SK-N-SH (cell line): ENCODE results near the gene KLHL13.

ENCODE experiments used
- RAD21 ChIP-seq: IDR thresholded peaks from 2 replicates; pipeline ENCODE4 v1.6.1; 2012; ENCODE audit warnings: mild to moderate bottlenecking, low read length
- SIN3A ChIP-seq: IDR thresholded peaks from 2 replicates; pipeline ENCODE4 v1.6.1; 2012; ENCODE audit warnings: low read depth, mild to moderate bottlenecking, low read length, moderate library complexity, borderline replicate concordance
- TF ChIP-seq, protein P1 (sequence below): IDR thresholded peaks from 2 replicates; pipeline ENCODE4 v1.4.0; 2012; ENCODE audit warnings: low read depth
- TF ChIP-seq, protein P2 (sequence below): fragments of 200-600 bp; sonication (generic); IDR thresholded peaks from 2 replicates; pipeline ENCODE4 v1.6.1; 2017; ENCODE audit warnings: antibody characterized with exemption, mild to moderate bottlenecking, moderate library complexity
- TF ChIP-seq, protein P3 (sequence below): IDR thresholded peaks from 2 replicates; pipeline ENCODE4 v1.4.0; 2012; ENCODE audit warnings: low read depth, borderline replicate concordance
- TF ChIP-seq, protein P4 (sequence below): IDR thresholded peaks from 2 replicates; pipeline ENCODE4 v1.4.0; 2012; ENCODE audit warnings: low read depth, borderline replicate concordance

DNA sequence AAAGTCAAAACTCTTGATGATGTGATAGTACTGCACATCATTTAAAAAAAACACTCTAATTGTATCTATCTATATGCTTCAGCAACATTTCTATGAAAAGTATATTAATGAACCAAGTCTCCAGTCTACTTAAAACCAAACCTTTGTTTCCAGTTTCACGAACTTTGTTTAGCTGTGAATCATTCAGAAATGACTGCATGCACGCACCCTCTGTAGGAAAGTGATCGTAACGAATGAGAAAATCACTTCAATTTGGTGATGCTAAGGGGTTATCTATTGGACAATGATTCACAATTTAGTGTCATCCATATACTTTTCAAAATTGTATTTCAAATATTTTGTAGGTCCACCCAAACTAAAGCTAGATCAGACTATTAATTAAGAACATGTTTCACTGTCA, 157.6 kb downstream of the KLHL13 start:
- TF ChIP-seq, protein P1, sequence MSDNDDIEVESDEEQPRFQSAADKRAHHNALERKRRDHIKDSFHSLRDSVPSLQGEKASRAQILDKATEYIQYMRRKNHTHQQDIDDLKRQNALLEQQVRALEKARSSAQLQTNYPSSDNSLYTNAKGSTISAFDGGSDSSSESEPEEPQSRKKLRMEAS = no peak
- TF ChIP-seq, protein P2, sequence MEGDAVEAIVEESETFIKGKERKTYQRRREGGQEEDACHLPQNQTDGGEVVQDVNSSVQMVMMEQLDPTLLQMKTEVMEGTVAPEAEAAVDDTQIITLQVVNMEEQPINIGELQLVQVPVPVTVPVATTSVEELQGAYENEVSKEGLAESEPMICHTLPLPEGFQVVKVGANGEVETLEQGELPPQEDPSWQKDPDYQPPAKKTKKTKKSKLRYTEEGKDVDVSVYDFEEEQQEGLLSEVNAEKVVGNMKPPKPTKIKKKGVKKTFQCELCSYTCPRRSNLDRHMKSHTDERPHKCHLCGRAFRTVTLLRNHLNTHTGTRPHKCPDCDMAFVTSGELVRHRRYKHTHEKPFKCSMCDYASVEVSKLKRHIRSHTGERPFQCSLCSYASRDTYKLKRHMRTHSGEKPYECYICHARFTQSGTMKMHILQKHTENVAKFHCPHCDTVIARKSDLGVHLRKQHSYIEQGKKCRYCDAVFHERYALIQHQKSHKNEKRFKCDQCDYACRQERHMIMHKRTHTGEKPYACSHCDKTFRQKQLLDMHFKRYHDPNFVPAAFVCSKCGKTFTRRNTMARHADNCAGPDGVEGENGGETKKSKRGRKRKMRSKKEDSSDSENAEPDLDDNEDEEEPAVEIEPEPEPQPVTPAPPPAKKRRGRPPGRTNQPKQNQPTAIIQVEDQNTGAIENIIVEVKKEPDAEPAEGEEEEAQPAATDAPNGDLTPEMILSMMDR = no peak
- no peak for TF ChIP-seq SIN3A
- TF ChIP-seq, protein P3, sequence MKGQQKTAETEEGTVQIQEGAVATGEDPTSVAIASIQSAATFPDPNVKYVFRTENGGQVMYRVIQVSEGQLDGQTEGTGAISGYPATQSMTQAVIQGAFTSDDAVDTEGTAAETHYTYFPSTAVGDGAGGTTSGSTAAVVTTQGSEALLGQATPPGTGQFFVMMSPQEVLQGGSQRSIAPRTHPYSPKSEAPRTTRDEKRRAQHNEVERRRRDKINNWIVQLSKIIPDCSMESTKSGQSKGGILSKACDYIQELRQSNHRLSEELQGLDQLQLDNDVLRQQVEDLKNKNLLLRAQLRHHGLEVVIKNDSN = no peak
- TF ChIP-seq RAD21 = no peak
- TF ChIP-seq, protein P4, sequence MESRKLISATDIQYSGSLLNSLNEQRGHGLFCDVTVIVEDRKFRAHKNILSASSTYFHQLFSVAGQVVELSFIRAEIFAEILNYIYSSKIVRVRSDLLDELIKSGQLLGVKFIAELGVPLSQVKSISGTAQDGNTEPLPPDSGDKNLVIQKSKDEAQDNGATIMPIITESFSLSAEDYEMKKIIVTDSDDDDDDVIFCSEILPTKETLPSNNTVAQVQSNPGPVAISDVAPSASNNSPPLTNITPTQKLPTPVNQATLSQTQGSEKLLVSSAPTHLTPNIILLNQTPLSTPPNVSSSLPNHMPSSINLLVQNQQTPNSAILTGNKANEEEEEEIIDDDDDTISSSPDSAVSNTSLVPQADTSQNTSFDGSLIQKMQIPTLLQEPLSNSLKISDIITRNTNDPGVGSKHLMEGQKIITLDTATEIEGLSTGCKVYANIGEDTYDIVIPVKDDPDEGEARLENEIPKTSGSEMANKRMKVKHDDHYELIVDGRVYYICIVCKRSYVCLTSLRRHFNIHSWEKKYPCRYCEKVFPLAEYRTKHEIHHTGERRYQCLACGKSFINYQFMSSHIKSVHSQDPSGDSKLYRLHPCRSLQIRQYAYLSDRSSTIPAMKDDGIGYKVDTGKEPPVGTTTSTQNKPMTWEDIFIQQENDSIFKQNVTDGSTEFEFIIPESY = no peak
